Measurements from ENCODE around the gene PTCRA. TPM values are rescaled to one million over a fixed set of nuclear protein-coding genes. Genes with fewer than 3 reads are reported as not detected.

PTCRA gene
- total RNA-seq, 6 donors from 2014 or later, result 3.3 to 10.7 (median 7.1) TPM; not detected in 2

GRCh38 chr6:42916288-42916687, 435 bp downstream of the PTCRA start:
- TF ChIP-seq, protein P1, sequence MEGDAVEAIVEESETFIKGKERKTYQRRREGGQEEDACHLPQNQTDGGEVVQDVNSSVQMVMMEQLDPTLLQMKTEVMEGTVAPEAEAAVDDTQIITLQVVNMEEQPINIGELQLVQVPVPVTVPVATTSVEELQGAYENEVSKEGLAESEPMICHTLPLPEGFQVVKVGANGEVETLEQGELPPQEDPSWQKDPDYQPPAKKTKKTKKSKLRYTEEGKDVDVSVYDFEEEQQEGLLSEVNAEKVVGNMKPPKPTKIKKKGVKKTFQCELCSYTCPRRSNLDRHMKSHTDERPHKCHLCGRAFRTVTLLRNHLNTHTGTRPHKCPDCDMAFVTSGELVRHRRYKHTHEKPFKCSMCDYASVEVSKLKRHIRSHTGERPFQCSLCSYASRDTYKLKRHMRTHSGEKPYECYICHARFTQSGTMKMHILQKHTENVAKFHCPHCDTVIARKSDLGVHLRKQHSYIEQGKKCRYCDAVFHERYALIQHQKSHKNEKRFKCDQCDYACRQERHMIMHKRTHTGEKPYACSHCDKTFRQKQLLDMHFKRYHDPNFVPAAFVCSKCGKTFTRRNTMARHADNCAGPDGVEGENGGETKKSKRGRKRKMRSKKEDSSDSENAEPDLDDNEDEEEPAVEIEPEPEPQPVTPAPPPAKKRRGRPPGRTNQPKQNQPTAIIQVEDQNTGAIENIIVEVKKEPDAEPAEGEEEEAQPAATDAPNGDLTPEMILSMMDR (IDR thresholded peaks at IDR 0.05), result no peak
- no peak for TF ChIP-seq EP300 (IDR thresholded peaks at IDR 0.05)
- no peak for TF ChIP-seq POLR2A (IDR thresholded peaks at IDR 0.05)
- TF ChIP-seq POLR2AphosphoS5 (IDR thresholded peaks at IDR 0.05), result no peak
- H3K9me3 ChIP-seq, result no peaks in the 10 kb centered on the region
- no peak overlapping the region for H3K4me3 ChIP-seq
- peaks cover 0 to 4% (median 0%) of the 10 kb centered on the region in 4 donors for H3K27me3 ChIP-seq
- no peaks in the 10 kb centered on the region for H3K36me3 ChIP-seq
- H3K27ac ChIP-seq, result no peak overlapping the region
- 80 to 100% methylated on average over 1 of the region's 1 CpG for WGBS, 2 donors
- peaks cover 3 to 6% (median 5%) of the 10 kb centered on the region in 4 donors for H3K4me1 ChIP-seq
- DNase-seq (no peak), ATAC-seq (ENCODE audit: low FRiP score in 2 of 2) (no peak)

GRCh38 chr6:42921801-42922200, 5.9 kb downstream of the PTCRA start:
- 62 to 67% methylated on average over 6 of the region's 6 CpGs for WGBS, 2 donors
- DNase-seq (no peak), ATAC-seq (ENCODE audit: low FRiP score in 2 of 2) (no peak)
- no peaks in the 10 kb centered on the region for H3K36me3 ChIP-seq
- no peaks in the 10 kb centered on the region for H3K4me1 ChIP-seq
- no peak overlapping the region for H3K4me3 ChIP-seq
- H3K27me3 ChIP-seq, result no peaks in the 10 kb centered on the region
- no peaks in the 10 kb centered on the region for H3K9me3 ChIP-seq
- TF ChIP-seq POLR2A (IDR thresholded peaks at IDR 0.05), result no peak
- TF ChIP-seq EP300 (IDR thresholded peaks at IDR 0.05), result no peak
- no peak for TF ChIP-seq POLR2AphosphoS5 (IDR thresholded peaks at IDR 0.05)
- TF ChIP-seq, protein P1 (IDR thresholded peaks at IDR 0.05), result no peak
- no peak overlapping the region for H3K27ac ChIP-seq

- no peaks in the 10 kb centered on the region for H3K27me3 ChIP-seq
- peak in 1 of 2 donors; percentile 42 for ATAC-seq (ENCODE audit: low FRiP score in 2 of 2)
- 46 to 60% methylated on average over 2 of the region's 2 CpGs for WGBS, 2 donors
- TF ChIP-seq, protein P1 (IDR thresholded peaks at IDR 0.05), result no peak
- TF ChIP-seq POLR2A (IDR thresholded peaks at IDR 0.05), result no peak
- no peak for TF ChIP-seq POLR2AphosphoS5 (IDR thresholded peaks at IDR 0.05)
- no peak for TF ChIP-seq EP300 (IDR thresholded peaks at IDR 0.05)
- H3K27ac ChIP-seq, result no peak overlapping the region
- no peak for DNase-seq
- H3K9me3 ChIP-seq, result no peaks in the 10 kb centered on the region
- peaks cover 0 to 9% (median 6%) of the 10 kb centered on the region in 4 donors for H3K4me1 ChIP-seq
- no peaks in the 10 kb centered on the region for H3K36me3 ChIP-seq
- H3K4me3 ChIP-seq, result no peak overlapping the region
Measured at GRCh38 chr6:42923666-42924065, 7.8 kb downstream of the PTCRA start.

DNA sequence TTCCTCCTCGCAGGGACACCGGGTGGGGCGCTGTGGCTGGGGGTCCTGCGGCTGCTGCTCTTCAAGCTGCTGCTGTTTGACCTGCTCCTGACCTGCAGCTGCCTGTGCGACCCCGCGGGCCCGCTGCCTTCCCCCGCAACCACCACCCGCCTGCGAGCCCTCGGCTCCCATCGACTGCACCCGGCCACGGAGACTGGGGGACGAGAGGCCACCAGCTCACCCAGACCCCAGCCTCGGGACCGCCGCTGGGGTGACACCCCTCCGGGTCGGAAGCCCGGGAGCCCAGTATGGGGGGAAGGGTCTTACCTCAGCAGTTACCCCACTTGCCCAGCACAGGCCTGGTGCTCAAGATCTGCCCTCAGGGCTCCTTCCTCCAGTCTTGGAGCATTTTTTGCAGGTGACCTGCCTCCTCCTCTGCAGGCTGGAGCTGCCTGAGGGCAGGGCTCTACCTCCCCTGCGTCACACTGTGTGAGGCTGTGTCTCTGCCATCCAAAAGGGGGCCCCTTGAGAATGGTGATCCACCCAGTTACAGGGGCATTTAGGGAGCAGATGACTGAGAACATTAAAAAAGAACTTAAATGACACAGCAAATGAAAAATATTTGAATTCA, 9.5 kb downstream of the PTCRA start:
- Histone ChIP-seq H3K36me3 (no peaks in the 10 kb centered on the region), H3K4me3 (no peak overlapping the region), H3K4me1 (peaks cover 4 to 13% (median 9%) of the 10 kb centered on the region in 4 donors), H3K27me3 (no peaks in the 10 kb centered on the region), H3K27ac (no peak overlapping the region), H3K9me3 (no peaks in the 10 kb centered on the region)
- WGBS, 2 donors, result 40 to 63% methylated on average over 4 to 12 of the region's 23 CpGs
- ATAC-seq (ENCODE audit: low FRiP score in 2 of 2) (no peak), DNase-seq (peak in 1 of 2 donors; percentile 83)
- TF ChIP-seq EP300 (IDR thresholded peaks at IDR 0.05) (no peak), POLR2AphosphoS5 (IDR thresholded peaks at IDR 0.05) (no peak), POLR2A (IDR thresholded peaks at IDR 0.05) (no peak)
- TF ChIP-seq, protein P1 (IDR thresholded peaks at IDR 0.05), result no peak
